ENCODE data around the gene CFAP68. TPM values are rescaled to one million over a fixed set of nuclear protein-coding genes. Genes with fewer than 3 reads are reported as not detected.

CFAP68 gene
- total and polyA plus RNA-seq, 2 of the 8 experiments (the other 6 are each of a cell fraction or from before 2014, with no cell fraction given), result 21.4 to 43.1 TPM

DNA sequence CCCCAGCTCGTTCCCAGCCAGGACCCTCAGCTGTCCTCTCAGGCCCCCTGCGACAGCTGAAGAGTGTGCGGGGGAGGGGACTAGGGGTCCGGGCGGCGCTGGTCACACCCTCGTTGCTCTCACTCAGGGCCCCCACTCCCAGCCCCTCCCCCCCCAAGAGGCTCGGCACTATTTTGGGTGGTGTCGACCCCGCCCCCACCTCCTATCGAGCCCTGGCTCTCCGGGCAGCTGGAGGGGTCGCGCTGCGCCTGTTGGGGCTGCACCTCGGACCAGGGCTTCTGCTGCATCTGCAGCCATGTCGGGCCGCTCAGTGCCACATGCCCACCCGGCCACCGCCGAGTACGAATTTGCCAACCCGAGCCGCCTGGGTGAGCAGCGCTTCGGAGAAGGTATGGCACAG is 33.2 kb downstream of the CFAP68 start, which contains the start of gene HSPB2:
HSPB2 (plus strand) TSS at position 200 of the 400 bp plus-strand sequence; CDS start at position 296, 96 bp downstream.
- H3K18ac ChIP-seq (ENCODE audit: extremely low read depth, low read length), result peak within 1 kb of the TSS; percentile 42; the same call in 1 of the 2 replicates
- H3K79me1 ChIP-seq (ENCODE audit: low read depth, low read length), result no peaks in the 10 kb centered on the region
- H3K36me3 ChIP-seq (ENCODE audit: control insufficient read depth in 2 of 4, insufficient read depth in 4 of 4, low read length in 3 of 4), result no peaks in the 10 kb centered on the region
- no peak within 1 kb of the TSS for H3K23ac ChIP-seq (ENCODE audit: insufficient read length)
- no peaks in the 10 kb centered on the region for H3K79me2 ChIP-seq (ENCODE audit: control insufficient read depth in 1 of 2, insufficient read depth in 2 of 2, low read length in 2 of 2)
- peak within 1 kb of the TSS; percentile 98; the same call in 1 of the 2 replicates for H2BK12ac ChIP-seq (ENCODE audit: low read depth, low read length)
- no peaks in the 10 kb centered on the region for H3K9me3 ChIP-seq (ENCODE audit: insufficient read depth in 2 of 2, low read depth in 1 of 2, low read length in 1 of 2)
- peak within 1 kb of the TSS; percentile 8 for H4K5ac ChIP-seq (ENCODE audit: insufficient read length, low read depth, low read length)
- ChIA-PET CTCF (ENCODE audit: partially characterized antibody) (interaction anchor here (0.8 to 1.6 kb wide), 3 partner anchors 13 to 85 kb away, joined by 3 to 4 read pairs (median 3); no protein-coding TSS in a partner anchor), POLR2A (ENCODE audit: partially characterized antibody) (interaction anchor here (0.5 to 0.8 kb wide), 3 partner anchors 22 to 288 kb away, joined by 3 read pairs; no protein-coding TSS in a partner anchor)
- H2AK5ac ChIP-seq (ENCODE audit: low read depth, low read length), result peak within 1 kb of the TSS; percentile 77; the same call in 1 of the 2 replicates
- H3K4me1 ChIP-seq (replicated peaks in 1 of 4; ENCODE audit: control insufficient read depth in 3 of 4, insufficient read depth in 4 of 4, low read length in 3 of 4), result peaks cover 0 to 15% (median 9%) of the 10 kb centered on the region in 4 experiments
- H4K91ac ChIP-seq (replicated peaks; ENCODE audit: insufficient read length, low read length), result peak within 1 kb of the TSS; percentile 46
- no peak within 1 kb of the TSS; the same call in 1 of the 2 replicates for H2BK20ac ChIP-seq (ENCODE audit: low read length)
- peak within 1 kb of the TSS; percentile 61; the same call in 1 of the 2 replicates for H2BK5ac ChIP-seq (ENCODE audit: low read depth, low read length)
- no peaks in the 10 kb centered on the region for H4K20me1 ChIP-seq (replicated peaks in 1 of 2; ENCODE audit: control insufficient read depth in 1 of 2, insufficient read depth in 2 of 2, low read length in 2 of 2)
- peak within 1 kb of the TSS; percentile 75 for H4K8ac ChIP-seq (ENCODE audit: extremely low read depth, insufficient read depth, low read length)
- peaks cover 4% of the 10 kb centered on the region; the same call in 1 of the 2 replicates for H3K23me2 ChIP-seq (ENCODE audit: low read depth, low read length)
- no peak within 1 kb of the TSS for H3K4ac ChIP-seq (replicated peaks; ENCODE audit: insufficient read length, low read depth, low read length)
- H2BK15ac ChIP-seq (ENCODE audit: low read length), result 0 out of 2 replicates have a peak within 1 kb of the TSS, but pooled peaks have one; percentile 61
- H3K4me3 ChIP-seq (ENCODE audit: extremely low read depth in 1 of 4, insufficient read depth in 2 of 4, low read depth in 3 of 4, low read length in 4 of 4), result no peak within 1 kb of the TSS; a peak in 1 of 8 replicates
- H3K56ac ChIP-seq (replicated peaks; ENCODE audit: insufficient read length, low read depth, low read length), result no peak within 1 kb of the TSS
- H3K27me3 ChIP-seq (replicated peaks in 1 of 4; ENCODE audit: control insufficient read depth in 3 of 4, extremely low read depth in 1 of 4, insufficient read depth in 3 of 4, low read length in 3 of 4), result no peaks in the 10 kb centered on the region
- FAIRE-seq (no peak), DNase-seq (ENCODE audit: low read depth in 1 of 2, low spot score in 2 of 2) (no peak)
- no peak within 1 kb of the TSS for H3K9ac ChIP-seq (replicated peaks in 1 of 4; ENCODE audit: extremely low read depth in 1 of 4, low read depth in 3 of 4, low read length in 3 of 4)
- H2AFZ ChIP-seq (ENCODE audit: low read length), result peak within 1 kb of the TSS; percentile 94
- H3K27ac ChIP-seq (ENCODE audit: low read depth, low read length), result no peak within 1 kb of the TSS
- no peak within 1 kb of the TSS for H3K14ac ChIP-seq (ENCODE audit: insufficient read length)
- peak within 1 kb of the TSS; percentile 5 to 21; a peak in 2 of 4 replicates for H3K4me2 ChIP-seq (ENCODE audit: insufficient read depth in 1 of 2, low read depth in 2 of 2, low read length in 2 of 2)
- 90% methylated on average over 15 of the region's 26 CpGs; no CpG with 5 or more reads in 1 of the 2 experiments for WGBS, 2 experiments (ENCODE audit: extremely low coverage in 1 of 2, insufficient coverage in 1 of 2, insufficient read length in 1 of 2, insufficient replicate concordance in 2 of 2, low coverage in 1 of 2, low lambda C conversion rate in 2 of 2, missing lambda C conversion rate in 1 of 2)
- H2BK120ac ChIP-seq (replicated peaks; ENCODE audit: low read depth, low read length), result no peak within 1 kb of the TSS
- TF ChIP-seq, protein P1, sequence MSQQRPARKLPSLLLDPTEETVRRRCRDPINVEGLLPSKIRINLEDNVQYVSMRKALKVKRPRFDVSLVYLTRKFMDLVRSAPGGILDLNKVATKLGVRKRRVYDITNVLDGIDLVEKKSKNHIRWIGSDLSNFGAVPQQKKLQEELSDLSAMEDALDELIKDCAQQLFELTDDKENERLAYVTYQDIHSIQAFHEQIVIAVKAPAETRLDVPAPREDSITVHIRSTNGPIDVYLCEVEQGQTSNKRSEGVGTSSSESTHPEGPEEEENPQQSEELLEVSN (IDR thresholded peaks at IDR 0.05), result no peak
- TF ChIP-seq SRF (IDR thresholded peaks at IDR 0.05; ENCODE audit: low read depth, low read length), result no peak
- no peak for TF ChIP-seq SIX5 (IDR thresholded peaks at IDR 0.05; ENCODE audit: low read depth, low read length)
- TF ChIP-seq RNF2 (IDR thresholded peaks at IDR 0.05; ENCODE audit: borderline replicate concordance, low read depth, low read length, missing control alignments, poor library complexity, severe bottlenecking), result no peak
- no peak for TF ChIP-seq CREB1 (IDR thresholded peaks at IDR 0.05)
- TF ChIP-seq KDM5A (IDR thresholded peaks at IDR 0.05; ENCODE audit: low read length), result no peak
- TF ChIP-seq POU5F1 (IDR thresholded peaks at IDR 0.05; ENCODE audit: low read depth, low read length), result no peak
- no peak for TF ChIP-seq SP2 (IDR thresholded peaks at IDR 0.05; ENCODE audit: low read length)
- TF ChIP-seq ZNF274 (IDR thresholded peaks at IDR 0.05; ENCODE audit: borderline replicate concordance, extremely low read depth, low read length), result no peak
- no peak for TF ChIP-seq RFX5 (IDR thresholded peaks at IDR 0.05; ENCODE audit: borderline replicate concordance, low read depth, low read length)
- no peak for TF ChIP-seq MAFK (IDR thresholded peaks at IDR 0.05; ENCODE audit: low read depth, low read length)
- no peak for TF ChIP-seq SUZ12 (IDR thresholded peaks at IDR 0.05; ENCODE audit: low read length)
- no peak for TF ChIP-seq BACH1 (IDR thresholded peaks at IDR 0.05; ENCODE audit: low read length)
- no peak for TF ChIP-seq TAF1 (IDR thresholded peaks at IDR 0.05; ENCODE audit: low read depth, low read length)
